AG04449 (cell line): Measurements from ENCODE around the gene KIF9.

Experiments
- CTCF ChIA-PET: fragments of 350-600 bp; formaldehyde crosslinking; extraction: SDS; loops from one replicate; lab custom pipeline; 2021; ENCODE audit warnings: antibody characterized with exemption; lab: Yijun Ruan, JAX
- POLR2A ChIA-PET: fragments of 400-600, 350-600 bp; formaldehyde crosslinking; extraction: SDS; loops from one replicate; lab custom pipeline; 2020; ENCODE audit warnings: antibody characterized with exemption, inconsistent platforms; lab: Yijun Ruan, JAX
- DNase-seq: peaks from one replicate; pipeline ENCODE4 v3.0.0-alpha.2; 2010; ENCODE audit warnings: low read depth, low spot score
- H3K4me3 ChIP-seq: 2 replicates; pipeline ENCODE4 v1.5.1; 2011; ENCODE audit warnings: low read depth, mild to moderate bottlenecking, control low read depth, low read length
- CTCF ChIP-seq: IDR thresholded peaks from one replicate; pipeline ENCODE4 v1.5.1; 2011; ENCODE audit warnings: mild to moderate bottlenecking, moderate library complexity, low read length, control low read depth, inconsistent platforms; ENCODE audit not compliant: insufficient read depth; ENCODE audit errors: missing control alignments

KIF9 gene

DNA sequence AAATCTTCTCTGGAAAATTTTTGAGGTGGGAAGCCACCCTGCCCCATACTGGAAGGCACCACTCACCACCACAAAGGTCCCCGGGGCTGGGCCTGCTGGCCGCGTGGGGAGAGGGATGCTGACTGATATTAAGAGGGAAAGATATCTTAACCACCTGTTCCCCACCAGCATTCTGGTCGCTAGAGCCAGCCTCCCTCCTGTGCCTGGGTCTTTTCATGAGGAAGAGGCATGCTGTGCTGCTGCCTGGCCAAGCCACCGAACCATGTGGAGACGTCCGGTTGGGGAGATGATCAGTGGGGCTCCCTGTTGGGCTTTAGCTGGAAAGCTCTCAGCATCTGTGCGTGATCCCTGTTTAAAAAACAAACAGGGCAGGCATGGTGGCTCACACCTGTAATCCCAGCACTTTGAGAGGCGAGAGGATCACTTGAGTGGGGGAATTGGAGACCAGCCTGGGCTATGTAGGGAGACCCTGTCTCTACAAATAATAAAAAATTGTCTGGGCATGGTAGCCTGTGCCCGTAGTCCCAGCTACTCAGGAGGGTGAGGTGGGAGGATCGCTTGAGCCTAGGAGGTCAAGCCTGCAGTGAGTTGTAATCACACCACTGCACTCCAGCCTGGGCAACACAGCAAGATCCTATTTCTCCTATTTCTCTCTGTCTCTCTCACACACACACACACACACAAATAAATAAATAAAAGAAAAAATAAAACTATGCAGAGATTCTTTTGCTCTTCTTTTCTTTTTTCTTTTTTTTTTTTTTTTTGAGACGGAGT is 1.2 kb upstream of the KIF9 start:
- ChIA-PET CTCF (interaction anchor here (1.7 to 2.2 kb wide), 3 partner anchors 9 to 137 kb away, joined by 4 to 5 read pairs (median 4); no protein-coding TSS in a partner anchor), POLR2A (interaction anchor here (1.0 kb wide), 1 partner anchor 97 kb away, joined by 4 read pairs; the partner anchor contains the start of gene PTPN23)
- H3K4me3 ChIP-seq: peak overlapping the region; percentile 99
- DNase-seq: no peak
- TF ChIP-seq CTCF: no peak

- ChIA-PET POLR2A (interaction anchor here (0.7 to 1.0 kb wide), 2 partner anchors 97 to 105 kb away, joined by 3 to 4 read pairs; partner anchors contain the start of gene PTPN23), CTCF (interaction anchor here (1.7 to 2.2 kb wide), 3 partner anchors 10 to 138 kb away, joined by 4 to 5 read pairs (median 4); no protein-coding TSS in a partner anchor)
- no peak for TF ChIP-seq CTCF
- H3K4me3 ChIP-seq: peak overlapping the region; percentile 99
- DNase-seq: no peak
These were observed 566 bp upstream of the KIF9 start for GRCh38 chr3:47283193-47283537.

DNA sequence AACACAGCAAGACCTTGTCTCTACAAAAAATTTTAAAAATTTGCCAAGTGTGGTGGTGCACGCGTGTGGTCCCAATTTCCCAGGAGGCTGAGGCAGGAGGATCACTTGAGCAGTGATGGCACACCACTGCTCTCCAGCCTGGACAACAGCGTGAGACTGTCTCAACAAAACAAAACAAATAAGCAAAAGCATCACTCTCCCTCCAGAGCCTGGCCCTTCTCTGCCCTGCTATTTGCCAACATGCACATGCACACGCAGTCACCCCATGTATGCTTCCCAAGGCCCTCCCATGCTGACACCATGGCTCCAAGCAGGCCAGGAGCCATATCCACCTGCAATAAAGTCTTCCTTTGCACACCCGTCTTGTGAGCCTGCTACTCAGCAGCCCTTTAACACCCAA is 2.1 kb downstream of the KIF9 start:
- TF ChIP-seq CTCF: no peak
- ChIA-PET POLR2A (no interaction called here), CTCF (interaction anchor here (0.6 to 1.8 kb wide), 5 partner anchors 8 to 509 kb away, joined by 4 to 6 read pairs (median 5); no protein-coding TSS in a partner anchor)
- no peak for DNase-seq
- H3K4me3 ChIP-seq: no peak overlapping the region

DNA sequence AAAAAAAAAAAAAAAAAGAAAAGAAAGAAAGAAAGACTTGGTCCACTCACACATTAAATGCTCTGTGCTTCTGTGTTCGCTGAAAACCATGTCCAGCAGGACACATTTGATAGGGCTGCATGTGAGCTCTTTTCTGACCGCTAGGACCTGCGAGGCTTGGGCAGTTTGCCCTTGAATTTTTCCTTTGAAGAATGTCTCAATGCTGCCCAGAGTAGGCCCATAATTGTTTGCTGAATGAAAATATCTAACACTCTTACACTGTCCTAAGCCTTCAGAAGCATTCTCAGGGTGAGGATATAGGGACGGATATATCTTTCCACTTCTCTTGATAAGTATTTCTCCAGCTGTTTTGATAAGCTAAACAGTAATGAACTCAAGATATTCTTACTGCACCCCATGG is 6.0 kb downstream of the KIF9 start:
- no peak overlapping the region for H3K4me3 ChIP-seq
- no peak for TF ChIP-seq CTCF
- CTCF ChIA-PET: interaction anchor here (1.0 to 2.5 kb wide), 2 partner anchors 44 to 46 kb away, joined by 3 to 5 read pairs; no protein-coding TSS in a partner anchor
- no peak for DNase-seq
- POLR2A ChIA-PET: no interaction called here

DNA sequence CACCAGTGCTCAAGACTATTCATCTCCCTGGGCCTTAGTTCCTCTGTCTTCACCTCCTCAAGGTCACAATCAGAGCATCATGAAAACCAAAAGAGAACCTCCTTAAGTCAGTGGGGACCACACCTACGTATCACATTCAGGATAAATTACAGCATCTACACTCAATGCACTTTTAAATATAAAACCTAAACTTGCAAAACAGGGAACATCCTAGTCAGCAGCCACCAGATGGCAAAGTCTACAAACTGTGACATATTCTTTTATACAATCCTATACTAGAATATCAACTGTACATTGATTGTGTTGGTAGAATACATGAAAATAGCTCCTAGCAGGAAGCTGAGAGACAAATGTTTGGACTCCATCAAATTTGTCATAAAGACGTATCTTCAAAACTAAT is 7.9 kb downstream of the KIF9 start:
- H3K4me3 ChIP-seq: no peak overlapping the region
- POLR2A ChIA-PET: no interaction called here
- CTCF ChIA-PET: interaction anchor here (2.5 kb wide), 1 partner anchor 48 kb away, joined by 5 read pairs; no protein-coding TSS in a partner anchor
- no peak for TF ChIP-seq CTCF
- no peak for DNase-seq

- no peak for DNase-seq
- no peak for TF ChIP-seq CTCF
- CTCF ChIA-PET: interaction anchor here (1.0 to 1.1 kb wide), 2 partner anchors 8 to 15 kb away, joined by 3 to 4 read pairs; no protein-coding TSS in a partner anchor
- no peak overlapping the region for H3K4me3 ChIP-seq
- POLR2A ChIA-PET: no interaction called here
These were observed 9.0 kb downstream of the KIF9 start for GRCh38 chr3:47273564-47273963.
